ENCODE data around the gene PKP4. TPM values are rescaled to one million over a fixed set of nuclear protein-coding genes. Genes with fewer than 3 reads are reported as not detected.

The PKP4 gene
- total RNA-seq, 2 donors from 2014 or later = 43.7 to 67.3 TPM

GRCh38 chr2:158634627-158635026, 177.9 kb downstream of the PKP4 start:
- Histone ChIP-seq H3K27ac (no peak overlapping the region), H3K36me3 (no peaks in the 10 kb centered on the region), H3K27me3 (no peaks in the 10 kb centered on the region), H3K4me1 (no peaks in the 10 kb centered on the region), H3K9ac (ENCODE audit: low read depth in 2 of 2, low read length in 2 of 2) (no peak overlapping the region), H3K9me3 (no peaks in the 10 kb centered on the region), H3K4me3 (no peak overlapping the region)
- no peak for TF ChIP-seq CTCF (IDR thresholded peaks at IDR 0.05)
- intact Hi-C loops (cut with DNase I) = no loop called here
- no peak for DNase-seq

DNA sequence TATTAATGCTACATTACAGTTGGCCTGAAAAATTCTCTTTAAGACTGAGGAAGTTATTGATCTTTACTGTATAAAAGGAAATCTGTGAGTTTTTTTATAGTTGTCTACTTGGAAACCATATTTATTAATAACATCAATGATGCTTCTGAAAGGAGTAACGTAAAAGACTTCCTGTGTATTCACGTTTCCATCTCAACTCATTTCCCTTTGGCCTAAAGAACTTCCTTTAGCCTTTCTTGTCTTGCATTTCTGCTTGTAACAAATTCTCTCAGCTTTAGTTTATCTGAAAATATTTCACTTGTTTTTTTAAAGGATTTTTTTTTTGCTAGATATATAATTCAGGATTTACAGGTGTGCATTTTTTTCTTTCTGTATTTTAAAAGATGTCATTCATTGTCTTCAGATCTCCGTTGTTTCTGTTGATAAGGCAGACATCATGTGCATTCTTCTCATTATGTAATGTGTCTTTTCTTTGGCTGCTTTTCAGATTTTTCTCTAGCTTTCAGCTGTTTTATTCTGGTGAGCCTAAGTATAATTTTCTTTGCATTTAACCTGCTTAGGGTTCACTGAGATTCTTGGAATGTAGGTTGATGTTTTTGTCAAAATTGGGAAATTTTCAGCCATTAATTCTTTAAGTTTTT, 179.3 kb downstream of the PKP4 start:
- no peak overlapping the region for H3K9ac ChIP-seq (ENCODE audit: low read depth in 2 of 2, low read length in 2 of 2)
- H3K9me3 ChIP-seq = no peaks in the 10 kb centered on the region
- no peaks in the 10 kb centered on the region for H3K27me3 ChIP-seq
- no peak for TF ChIP-seq CTCF (IDR thresholded peaks at IDR 0.05)
- no peak overlapping the region for H3K27ac ChIP-seq
- H3K4me1 ChIP-seq = no peaks in the 10 kb centered on the region
- intact Hi-C loops (cut with DNase I) = no loop called here
- H3K36me3 ChIP-seq = no peaks in the 10 kb centered on the region
- no peak overlapping the region for H3K4me3 ChIP-seq
- no peak for DNase-seq

DNA sequence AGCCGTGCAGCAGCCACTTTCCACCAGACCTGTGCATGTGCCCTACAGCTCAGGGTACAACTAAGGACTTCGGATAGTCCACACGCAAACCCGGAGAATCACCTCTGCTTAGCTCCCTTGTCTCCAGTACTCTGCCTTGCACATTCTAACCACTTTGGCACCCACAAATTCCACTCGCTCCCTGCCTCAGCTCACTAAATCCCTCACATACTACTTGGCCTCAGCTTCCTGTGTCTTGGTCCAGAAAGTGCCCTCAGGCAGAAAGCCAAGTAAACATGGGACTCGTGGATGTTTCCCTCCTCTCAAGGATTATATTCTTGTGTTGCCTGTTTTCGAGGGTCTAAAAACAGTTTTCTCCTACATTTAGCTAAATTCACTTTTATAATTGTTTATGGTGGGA, 180.6 kb downstream of the PKP4 start:
- H3K27ac ChIP-seq = no peak overlapping the region
- H3K9ac ChIP-seq (ENCODE audit: low read depth in 2 of 2, low read length in 2 of 2) = no peak overlapping the region
- no peaks in the 10 kb centered on the region for H3K27me3 ChIP-seq
- no peaks in the 10 kb centered on the region for H3K36me3 ChIP-seq
- no peak overlapping the region for H3K4me3 ChIP-seq
- H3K9me3 ChIP-seq = no peaks in the 10 kb centered on the region
- no peaks in the 10 kb centered on the region for H3K4me1 ChIP-seq
- intact Hi-C loops (cut with DNase I) = no loop called here
- no peak for TF ChIP-seq CTCF (IDR thresholded peaks at IDR 0.05)
- no peak for DNase-seq

- Histone ChIP-seq H3K4me1 (no peaks in the 10 kb centered on the region), H3K27ac (no peak overlapping the region), H3K9me3 (no peaks in the 10 kb centered on the region), H3K9ac (ENCODE audit: low read depth in 2 of 2, low read length in 2 of 2) (no peak overlapping the region), H3K27me3 (no peaks in the 10 kb centered on the region), H3K36me3 (no peaks in the 10 kb centered on the region), H3K4me3 (no peak overlapping the region)
- no peak for DNase-seq
- no peak for TF ChIP-seq CTCF (IDR thresholded peaks at IDR 0.05)
- intact Hi-C loops (cut with DNase I) = no loop called here
Measured at GRCh38 chr2:158644139-158644538, 187.4 kb downstream of the PKP4 start.

DNA sequence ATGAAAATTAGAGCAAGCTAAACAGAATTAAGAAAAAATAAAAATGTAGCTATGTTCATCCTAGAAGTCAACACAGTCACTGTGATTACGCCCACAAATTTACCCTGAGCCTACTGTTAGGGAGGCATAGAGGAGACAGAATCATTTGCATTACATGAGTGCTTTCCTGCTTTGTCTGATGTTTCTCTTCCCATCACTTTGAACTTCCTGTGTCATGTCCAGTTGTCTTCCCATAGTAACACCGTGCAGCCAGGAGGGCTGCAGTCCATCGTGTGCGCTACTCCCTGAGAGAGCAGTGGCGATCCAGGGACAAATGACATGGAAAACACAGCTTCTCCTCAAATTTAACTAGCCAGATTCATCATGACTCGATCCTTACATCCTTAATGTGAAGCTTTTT, 188.5 kb downstream of the PKP4 start:
- Histone ChIP-seq H3K27ac (no peak overlapping the region), H3K4me3 (no peak overlapping the region), H3K9ac (ENCODE audit: low read depth in 2 of 2, low read length in 2 of 2) (no peak overlapping the region), H3K9me3 (no peaks in the 10 kb centered on the region), H3K27me3 (no peaks in the 10 kb centered on the region), H3K36me3 (no peaks in the 10 kb centered on the region), H3K4me1 (no peaks in the 10 kb centered on the region)
- TF ChIP-seq CTCF (IDR thresholded peaks at IDR 0.05) = no peak
- no peak for DNase-seq
- intact Hi-C loops (cut with DNase I) = no loop called here

All from colonic mucosa (tissue), 4 donors.